ENCODE results near the gene ONECUT1.

DNA sequence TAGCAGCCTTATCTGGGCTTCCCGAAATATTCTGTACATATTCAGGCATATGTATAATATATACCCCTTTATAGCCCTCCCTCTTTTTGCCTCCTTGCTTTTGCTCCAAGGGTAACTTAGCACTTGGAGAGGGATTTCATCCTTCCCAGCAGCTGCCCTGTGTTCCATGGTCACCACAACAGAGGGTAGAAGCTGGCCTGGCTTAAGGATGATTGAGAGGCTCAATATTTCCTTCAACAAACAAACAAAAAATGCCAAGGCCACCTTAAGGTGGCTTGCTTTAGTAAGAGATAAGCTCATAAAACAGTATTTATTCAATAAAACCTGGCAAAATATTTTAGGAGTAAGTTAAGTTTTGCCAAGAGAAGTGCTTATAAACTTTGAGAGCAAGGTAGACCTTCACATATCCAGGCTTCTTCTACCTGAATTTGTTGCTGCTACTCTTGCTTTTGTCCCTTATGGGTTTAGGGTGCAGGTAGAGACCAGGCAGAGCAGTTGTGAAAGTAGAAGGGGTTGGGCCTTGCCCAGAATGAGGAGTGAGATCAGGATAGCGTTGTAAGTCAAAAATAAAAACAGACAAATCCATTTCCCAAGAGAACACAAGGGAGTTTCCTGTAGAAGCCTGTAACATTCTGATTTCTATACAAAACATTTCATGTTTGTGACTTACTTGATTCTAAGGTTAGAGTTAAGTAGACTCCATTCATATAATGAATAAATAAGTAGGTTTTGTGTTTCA is 58.2 kb downstream of the ONECUT1 start:
- TF ChIP-seq, protein P1, sequence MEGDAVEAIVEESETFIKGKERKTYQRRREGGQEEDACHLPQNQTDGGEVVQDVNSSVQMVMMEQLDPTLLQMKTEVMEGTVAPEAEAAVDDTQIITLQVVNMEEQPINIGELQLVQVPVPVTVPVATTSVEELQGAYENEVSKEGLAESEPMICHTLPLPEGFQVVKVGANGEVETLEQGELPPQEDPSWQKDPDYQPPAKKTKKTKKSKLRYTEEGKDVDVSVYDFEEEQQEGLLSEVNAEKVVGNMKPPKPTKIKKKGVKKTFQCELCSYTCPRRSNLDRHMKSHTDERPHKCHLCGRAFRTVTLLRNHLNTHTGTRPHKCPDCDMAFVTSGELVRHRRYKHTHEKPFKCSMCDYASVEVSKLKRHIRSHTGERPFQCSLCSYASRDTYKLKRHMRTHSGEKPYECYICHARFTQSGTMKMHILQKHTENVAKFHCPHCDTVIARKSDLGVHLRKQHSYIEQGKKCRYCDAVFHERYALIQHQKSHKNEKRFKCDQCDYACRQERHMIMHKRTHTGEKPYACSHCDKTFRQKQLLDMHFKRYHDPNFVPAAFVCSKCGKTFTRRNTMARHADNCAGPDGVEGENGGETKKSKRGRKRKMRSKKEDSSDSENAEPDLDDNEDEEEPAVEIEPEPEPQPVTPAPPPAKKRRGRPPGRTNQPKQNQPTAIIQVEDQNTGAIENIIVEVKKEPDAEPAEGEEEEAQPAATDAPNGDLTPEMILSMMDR (IDR thresholded peaks at IDR 0.05): no peak
- TF ChIP-seq POLR2AphosphoS5 (IDR thresholded peaks at IDR 0.05): no peak
- no peak for TF ChIP-seq EP300 (IDR thresholded peaks at IDR 0.05)

Data from esophagus muscularis mucosa (tissue), 4 donors.